Panc1 (cell line): ENCODE measurements around the gene GPR158.

Experiments
- POLR2AphosphoS5 ChIP-seq: IDR thresholded peaks from 2 replicates; pipeline ENCODE4 v1.6.1; 2012; ENCODE audit warnings: mild to moderate bottlenecking, low read depth, low read length, moderate library complexity
- TCF7L2 ChIP-seq: IDR thresholded peaks from 2 replicates; pipeline ENCODE4 v1.6.1; 2011; ENCODE audit warnings: mild to moderate bottlenecking, low read depth, low read length, inconsistent platforms
- TF ChIP-seq, protein P1 (sequence below): fragments of 450-650 bp; IDR thresholded peaks from 2 replicates; pipeline ENCODE4 v1.5.1; 2017; ENCODE audit warnings: mild to moderate bottlenecking

DNA sequence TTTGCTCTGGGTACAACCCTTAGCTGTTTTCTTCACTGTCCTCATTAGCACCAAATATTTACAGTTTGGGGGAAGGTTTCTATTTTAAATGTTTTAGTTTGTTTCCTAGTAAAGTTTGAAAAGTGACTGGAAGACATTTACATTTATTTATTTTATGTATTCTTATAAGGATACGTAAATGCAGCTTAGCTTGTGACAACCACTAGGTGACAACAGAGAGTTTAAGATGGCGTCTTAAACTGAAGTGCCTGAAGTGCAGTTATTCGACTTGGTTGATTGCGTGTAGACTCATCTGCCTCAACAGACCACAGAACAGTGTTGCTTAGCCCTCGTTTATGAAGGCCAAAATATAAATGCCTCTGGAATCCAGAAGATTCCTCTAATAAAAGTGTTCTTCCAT is 381.1 kb downstream of the GPR158 start:
- TF ChIP-seq POLR2AphosphoS5 (no peak), TCF7L2 (no peak)
- TF ChIP-seq, protein P1, sequence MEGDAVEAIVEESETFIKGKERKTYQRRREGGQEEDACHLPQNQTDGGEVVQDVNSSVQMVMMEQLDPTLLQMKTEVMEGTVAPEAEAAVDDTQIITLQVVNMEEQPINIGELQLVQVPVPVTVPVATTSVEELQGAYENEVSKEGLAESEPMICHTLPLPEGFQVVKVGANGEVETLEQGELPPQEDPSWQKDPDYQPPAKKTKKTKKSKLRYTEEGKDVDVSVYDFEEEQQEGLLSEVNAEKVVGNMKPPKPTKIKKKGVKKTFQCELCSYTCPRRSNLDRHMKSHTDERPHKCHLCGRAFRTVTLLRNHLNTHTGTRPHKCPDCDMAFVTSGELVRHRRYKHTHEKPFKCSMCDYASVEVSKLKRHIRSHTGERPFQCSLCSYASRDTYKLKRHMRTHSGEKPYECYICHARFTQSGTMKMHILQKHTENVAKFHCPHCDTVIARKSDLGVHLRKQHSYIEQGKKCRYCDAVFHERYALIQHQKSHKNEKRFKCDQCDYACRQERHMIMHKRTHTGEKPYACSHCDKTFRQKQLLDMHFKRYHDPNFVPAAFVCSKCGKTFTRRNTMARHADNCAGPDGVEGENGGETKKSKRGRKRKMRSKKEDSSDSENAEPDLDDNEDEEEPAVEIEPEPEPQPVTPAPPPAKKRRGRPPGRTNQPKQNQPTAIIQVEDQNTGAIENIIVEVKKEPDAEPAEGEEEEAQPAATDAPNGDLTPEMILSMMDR: peak; percentile 25; the same call in 1 of the 2 replicates
